Measurements from ENCODE around the gene IL4R.
"Not testable (repeated sequence)": the region's sequence is repeated elsewhere in the genome, so short reads cannot be mapped to it uniquely, and the experiment has no call there.

Gene IL4R

DNA sequence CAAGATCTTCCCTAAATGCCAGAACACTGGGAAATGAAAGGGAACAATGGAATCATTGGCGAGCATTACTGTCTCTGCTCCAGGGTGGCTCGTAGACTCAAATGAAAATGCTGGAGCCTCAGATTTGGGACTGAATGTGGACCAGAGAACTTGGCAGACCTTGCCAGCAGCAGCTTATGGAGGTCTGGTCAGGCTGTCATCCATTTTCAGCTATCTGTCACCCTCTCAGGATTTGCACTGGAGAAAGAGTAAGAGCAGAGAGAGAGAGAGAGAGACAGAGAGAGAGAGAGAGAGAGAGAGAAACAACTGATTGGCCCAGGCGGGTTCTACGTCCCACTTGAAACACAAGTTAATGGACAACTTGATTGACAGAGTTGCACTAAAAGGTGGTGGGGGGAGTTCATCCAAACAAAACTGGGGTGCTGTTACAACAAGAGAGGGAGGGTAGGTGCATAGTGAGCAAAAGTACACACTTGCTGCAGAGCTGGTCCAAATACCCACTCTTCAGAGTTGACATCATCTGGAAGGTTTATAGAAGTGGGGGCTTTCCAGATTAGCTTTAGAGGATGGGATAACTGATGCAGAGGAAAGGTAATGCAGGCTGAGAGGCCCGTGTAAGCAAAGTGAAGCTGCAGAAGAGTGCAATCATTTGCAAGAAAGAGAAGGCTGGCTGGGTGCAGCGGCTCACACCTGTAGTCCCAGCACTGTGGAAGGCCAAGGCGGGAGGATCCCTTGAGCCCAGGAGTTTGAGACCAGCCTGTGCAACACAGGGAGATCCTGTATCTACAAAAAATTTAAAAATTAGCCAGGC, 28.7 kb upstream of the IL4R start:
- Mint-ChIP-seq H3K27ac (peak overlapping the region; percentile 18), H3K36me3 (no peaks in the 10 kb centered on the region)

DNA sequence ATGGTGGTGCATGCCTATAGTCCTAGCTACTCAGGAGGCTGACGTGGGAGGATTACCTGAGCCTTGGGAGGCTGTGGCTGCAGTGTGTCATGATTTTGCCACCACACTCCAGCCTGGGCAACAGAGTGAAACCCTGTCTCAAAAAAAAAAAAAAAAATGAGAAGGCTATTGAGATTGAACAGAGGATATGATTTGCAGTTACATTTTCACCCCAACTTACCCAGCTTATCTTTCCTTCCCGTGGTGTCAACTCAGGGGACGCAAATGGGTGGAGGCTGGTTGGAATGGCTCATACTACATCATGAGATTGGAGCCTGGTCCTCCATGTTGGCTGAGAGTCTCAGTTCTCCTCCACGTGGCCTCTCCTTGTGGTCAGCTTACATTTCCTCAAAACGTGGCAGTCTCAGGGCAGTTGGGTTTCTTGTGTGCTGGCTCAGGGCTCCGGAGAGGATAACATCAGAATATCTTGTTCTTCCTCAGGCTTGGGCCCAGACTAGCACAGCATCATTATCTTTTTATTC, 28.0 kb upstream of the IL4R start:
- Mint-ChIP-seq H3K4me3 (no peak overlapping the region), H3K27ac (no peak overlapping the region), H3K27me3 (no peaks in the 10 kb centered on the region), H3K36me3 (no peaks in the 10 kb centered on the region), H3K9me3 (peaks cover 7% of the 10 kb centered on the region), H3K4me1 (peaks cover 84% of the 10 kb centered on the region)

More for the DNA sequence above, 28.7 kb upstream of the IL4R start:
- Mint-ChIP-seq H3K27me3 (no peaks in the 10 kb centered on the region), H3K4me3 (no peak overlapping the region), H3K4me1 (peaks cover 77% of the 10 kb centered on the region), H3K9me3 (peaks cover 7% of the 10 kb centered on the region)

DNA sequence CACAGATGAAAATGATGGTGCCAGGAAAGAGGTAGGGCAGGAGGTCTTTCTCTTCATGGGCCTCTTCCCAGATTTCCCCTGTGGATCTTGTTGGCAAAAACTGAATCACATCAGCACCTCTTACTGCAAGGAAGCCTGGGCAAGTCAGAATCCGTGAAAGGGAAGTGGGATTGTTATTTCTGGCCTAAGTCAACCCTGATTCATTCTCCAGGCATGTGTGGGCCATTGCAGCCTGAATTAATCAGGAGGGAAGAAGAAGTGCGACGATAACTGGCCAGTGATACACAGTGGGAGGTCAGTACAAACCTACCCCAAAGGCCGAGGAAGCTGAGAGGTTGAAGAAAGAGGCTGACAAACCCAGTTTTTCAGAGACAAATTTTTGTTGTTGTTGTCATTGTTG, 27.3 kb upstream of the IL4R start:
- Mint-ChIP-seq H3K4me1 (peaks cover 84% of the 10 kb centered on the region), H3K27ac (no peak overlapping the region), H3K9me3 (peaks cover 7% of the 10 kb centered on the region), H3K4me3 (no peak overlapping the region), H3K36me3 (no peaks in the 10 kb centered on the region), H3K27me3 (no peaks in the 10 kb centered on the region)

DNA sequence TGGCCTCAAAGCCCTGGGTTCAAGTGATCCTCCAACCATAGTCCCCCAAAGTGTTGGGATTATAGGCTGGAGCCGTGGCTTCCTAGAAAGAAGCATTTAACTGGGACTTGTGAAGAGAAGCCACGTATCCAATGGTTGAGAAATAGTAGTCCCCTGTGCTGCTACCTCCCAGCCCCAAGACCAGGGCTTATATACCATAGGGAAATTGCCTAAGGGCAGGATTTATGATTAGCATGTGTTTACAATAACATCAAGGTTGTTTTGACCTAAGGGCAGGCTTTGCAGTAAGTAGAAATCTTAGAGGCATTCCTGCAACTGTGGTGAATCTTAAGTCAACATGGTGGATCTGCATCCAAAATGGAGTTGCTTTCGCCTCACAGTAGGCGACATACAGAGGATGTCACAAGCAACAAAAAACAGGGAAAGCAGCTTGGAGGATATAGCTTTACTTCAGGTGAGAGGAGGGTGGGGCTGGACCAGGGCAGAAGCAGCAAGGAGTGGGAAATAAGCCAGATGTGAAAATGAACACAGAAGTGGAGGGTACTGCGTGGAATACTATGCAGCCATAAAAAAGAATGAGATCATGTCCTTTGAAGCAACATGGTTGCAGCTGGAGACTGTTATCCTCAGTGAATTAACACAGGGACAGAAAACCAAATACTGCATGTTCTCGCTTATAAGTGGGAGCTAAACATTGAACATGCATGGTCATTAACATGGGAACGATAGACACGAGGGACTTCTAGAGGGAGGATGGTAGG, 26.5 kb upstream of the IL4R start:
- Mint-ChIP-seq H3K27ac (peak overlapping the region; percentile 62), H3K27me3 (no peaks in the 10 kb centered on the region), H3K4me3 (no peak overlapping the region), H3K36me3 (no peaks in the 10 kb centered on the region), H3K4me1 (peaks cover 85% of the 10 kb centered on the region), H3K9me3 (peaks cover 7% of the 10 kb centered on the region)

DNA sequence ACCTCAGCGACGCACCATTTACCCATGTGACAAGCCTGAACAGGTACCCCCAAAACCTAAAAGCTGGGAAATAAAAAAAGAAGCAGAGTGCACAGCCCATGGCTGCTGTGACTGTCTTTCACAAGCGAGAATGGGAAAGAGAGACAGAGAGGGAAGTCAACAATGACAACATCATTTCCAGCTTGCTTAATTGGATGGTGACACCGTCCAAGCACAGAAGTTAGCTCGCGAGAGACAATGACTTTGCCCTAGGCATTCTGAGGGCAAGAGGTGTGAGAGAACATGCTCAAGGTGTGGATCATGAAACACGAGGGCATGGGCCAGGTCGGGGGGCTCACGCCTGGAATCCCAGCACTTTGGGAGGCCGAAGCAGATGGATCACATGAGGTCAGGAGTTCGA, 25.9 kb upstream of the IL4R start:
- Mint-ChIP-seq H3K27ac (no peak overlapping the region), H3K4me3 (no peak overlapping the region), H3K4me1 (peaks cover 80% of the 10 kb centered on the region), H3K27me3 (no peaks in the 10 kb centered on the region), H3K9me3 (peaks cover 7% of the 10 kb centered on the region), H3K36me3 (no peaks in the 10 kb centered on the region)

DNA sequence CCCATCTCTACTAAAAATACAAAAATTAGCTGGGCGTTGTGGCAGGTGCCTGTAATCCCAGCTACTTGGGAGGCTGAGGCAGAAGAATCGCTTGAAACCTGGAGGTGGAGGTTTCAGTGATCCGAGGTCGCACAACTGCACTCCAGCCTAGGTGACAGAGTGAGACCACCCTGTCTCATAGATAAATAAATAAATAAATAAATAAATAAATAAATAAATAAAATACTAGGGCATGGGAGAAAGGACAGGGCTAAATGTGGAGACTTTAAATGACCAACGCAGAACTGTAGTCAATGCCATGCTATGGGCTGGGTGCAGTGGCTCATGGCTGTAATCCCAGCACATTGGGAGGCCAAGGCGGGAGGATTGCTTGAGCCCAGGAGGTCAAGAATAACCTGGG, 25.5 kb upstream of the IL4R start:
- not testable (repeated sequence) for H3K27me3 Mint-ChIP-seq, H3K9me3 Mint-ChIP-seq, H3K4me3 Mint-ChIP-seq, H3K27ac Mint-ChIP-seq, H3K36me3 Mint-ChIP-seq
- H3K4me1 Mint-ChIP-seq: peaks cover 76% of the 10 kb centered on the region

DNA sequence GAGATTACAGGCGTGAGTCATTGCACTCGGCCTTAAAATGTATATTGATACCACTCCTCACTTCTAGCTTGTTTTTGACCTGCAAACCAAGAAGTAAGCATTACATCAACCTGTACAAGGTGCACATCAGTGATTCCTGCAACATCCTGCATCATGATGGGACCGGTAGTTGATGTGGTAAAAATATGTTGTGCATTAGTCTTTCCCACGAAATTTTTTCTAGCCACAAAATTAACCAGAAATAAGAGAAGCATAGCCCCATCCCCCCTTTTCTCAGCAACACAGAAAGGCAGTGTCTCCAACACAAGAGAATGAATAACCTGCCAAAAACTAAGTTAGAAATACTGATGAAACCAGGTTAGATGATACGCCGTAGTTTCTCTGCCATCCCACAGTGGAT, 24.1 kb upstream of the IL4R start:
- Mint-ChIP-seq H3K27ac (peak overlapping the region; percentile 24), H3K4me3 (peak overlapping the region; percentile 47), H3K4me1 (peaks cover 63% of the 10 kb centered on the region), H3K9me3 (peaks cover 7% of the 10 kb centered on the region), H3K36me3 (no peaks in the 10 kb centered on the region), H3K27me3 (no peaks in the 10 kb centered on the region)

DNA sequence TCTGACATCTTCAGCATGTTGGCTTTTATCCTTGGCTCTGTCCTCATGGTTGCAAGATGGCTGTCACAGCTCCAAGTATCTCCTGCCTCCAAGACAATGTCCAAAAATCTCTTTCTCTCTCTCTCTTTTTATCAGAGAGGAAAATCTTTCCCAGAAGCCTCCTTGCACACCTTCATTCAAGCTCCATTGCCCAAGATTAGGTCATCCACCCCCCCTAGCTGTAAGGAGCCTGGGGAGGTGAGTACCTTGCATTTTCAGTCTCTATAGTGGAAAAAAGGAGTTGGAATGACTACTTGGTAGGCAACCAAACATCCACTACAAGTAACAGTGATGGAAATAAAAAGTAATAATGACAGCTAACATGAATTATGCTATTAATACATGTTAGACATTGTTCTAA, 23.2 kb upstream of the IL4R start:
- Mint-ChIP-seq H3K4me3 (peak overlapping the region; percentile 8), H3K4me1 (peaks cover 54% of the 10 kb centered on the region), H3K27ac (peak overlapping the region; percentile 61), H3K36me3 (no peaks in the 10 kb centered on the region), H3K27me3 (no peaks in the 10 kb centered on the region), H3K9me3 (peaks cover 7% of the 10 kb centered on the region)

DNA sequence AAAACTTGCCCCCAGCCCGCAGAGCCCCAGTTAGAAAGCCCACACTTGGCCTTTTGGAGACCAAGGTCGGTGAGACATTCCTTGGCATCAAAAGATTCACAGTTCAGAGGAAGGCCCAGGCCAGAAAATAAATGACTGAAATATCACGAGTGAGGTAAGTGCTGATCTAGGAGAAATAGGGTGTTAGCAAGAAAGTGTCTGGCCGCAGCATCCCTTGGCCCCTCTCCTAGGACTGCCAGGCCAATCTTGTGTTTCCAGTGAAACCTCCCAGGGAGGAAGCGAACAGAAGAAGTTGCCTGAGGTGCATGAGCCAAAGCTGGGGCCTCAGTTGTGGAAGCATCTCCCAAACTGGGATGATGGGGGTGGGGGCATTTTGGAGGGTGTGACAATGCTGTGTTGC, 22.7 kb upstream of the IL4R start:
- H3K27me3 Mint-ChIP-seq: no peaks in the 10 kb centered on the region
- H3K36me3 Mint-ChIP-seq: no peaks in the 10 kb centered on the region
- peak overlapping the region; percentile 8 for H3K4me3 Mint-ChIP-seq
- H3K4me1 Mint-ChIP-seq: peaks cover 51% of the 10 kb centered on the region
- H3K9me3 Mint-ChIP-seq: peaks cover 7% of the 10 kb centered on the region
- peak overlapping the region; percentile 52 for H3K27ac Mint-ChIP-seq

DNA sequence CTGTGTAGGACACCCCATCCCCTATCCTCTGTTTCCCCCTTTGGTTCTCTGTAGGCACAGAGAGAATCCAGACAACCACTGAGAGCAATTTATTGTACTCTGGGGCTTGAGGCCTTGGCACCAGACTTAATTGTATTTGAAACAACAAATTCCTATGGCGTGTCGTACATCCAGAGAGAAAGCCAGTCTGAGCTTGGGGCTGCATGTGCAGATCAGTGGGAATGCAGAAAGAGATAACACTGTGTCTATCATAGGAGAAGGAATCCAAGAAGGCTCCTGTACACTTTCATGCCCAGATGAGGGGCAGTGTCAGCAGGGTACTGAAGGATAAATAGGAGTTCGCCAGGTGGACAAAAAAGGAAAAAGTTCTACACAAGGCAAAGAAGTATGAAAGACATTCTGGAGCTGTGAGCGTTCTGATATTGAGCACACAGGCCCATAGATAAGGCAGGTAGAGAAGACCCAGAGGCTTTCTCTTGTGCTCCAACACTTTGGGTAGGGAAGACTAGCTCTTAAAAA, 22.0 kb upstream of the IL4R start:
- H3K4me1 Mint-ChIP-seq: peaks cover 49% of the 10 kb centered on the region
- peak overlapping the region; percentile 43 for H3K27ac Mint-ChIP-seq

DNA sequence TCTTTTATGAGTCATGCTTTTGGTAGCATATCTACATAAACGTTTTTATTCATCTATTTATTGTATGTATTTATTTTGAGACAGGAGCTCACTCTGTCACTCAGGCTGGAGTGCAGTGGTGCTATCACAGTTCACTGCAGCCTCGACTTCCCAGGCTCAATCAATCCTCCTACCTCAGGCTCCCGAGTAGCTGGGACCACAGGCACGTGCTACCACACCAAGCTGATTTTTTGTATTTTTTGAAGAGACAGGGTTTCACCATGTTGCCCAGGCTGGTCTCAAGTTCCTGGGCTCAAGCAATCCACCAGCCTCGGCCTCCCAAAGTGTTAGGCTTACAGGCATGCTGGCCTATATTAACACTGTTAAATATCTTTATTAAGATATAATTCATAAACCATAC, 20.4 kb upstream of the IL4R start:
- no peak overlapping the region for H3K4me3 Mint-ChIP-seq
- H3K4me1 Mint-ChIP-seq: peaks cover 45% of the 10 kb centered on the region
- H3K27ac Mint-ChIP-seq: no peak overlapping the region
- H3K9me3 Mint-ChIP-seq: no peaks in the 10 kb centered on the region
- no peaks in the 10 kb centered on the region for H3K27me3 Mint-ChIP-seq
- H3K36me3 Mint-ChIP-seq: no peaks in the 10 kb centered on the region

More for the DNA sequence above, 22.0 kb upstream of the IL4R start:
- Mint-ChIP-seq H3K4me3 (no peak overlapping the region), H3K9me3 (peaks cover 7% of the 10 kb centered on the region), H3K36me3 (no peaks in the 10 kb centered on the region), H3K27me3 (no peaks in the 10 kb centered on the region)

DNA sequence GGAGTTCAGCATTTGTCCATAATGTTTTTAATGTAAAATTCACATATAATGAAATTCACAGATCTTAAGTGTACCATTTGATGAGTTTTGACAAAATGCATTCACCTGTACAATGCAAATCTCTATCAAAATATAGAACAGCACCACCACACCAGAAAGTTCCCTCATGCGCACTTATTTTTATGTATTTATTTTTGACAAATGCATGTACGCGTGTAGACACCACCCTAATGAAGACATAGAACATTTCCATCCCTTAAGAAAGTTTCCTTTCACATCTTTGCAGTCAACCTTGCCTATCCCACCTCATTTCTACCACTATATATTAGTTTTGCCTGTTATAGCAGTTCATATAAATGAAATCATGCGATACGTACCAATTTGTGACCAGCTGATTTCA, 15.6 kb upstream of the IL4R start:
- no peak overlapping the region for H3K4me3 Mint-ChIP-seq
- H3K9me3 Mint-ChIP-seq: no peaks in the 10 kb centered on the region
- H3K27me3 Mint-ChIP-seq: no peaks in the 10 kb centered on the region
- no peaks in the 10 kb centered on the region for H3K36me3 Mint-ChIP-seq
- no peak overlapping the region for H3K27ac Mint-ChIP-seq
- peaks cover 19% of the 10 kb centered on the region for H3K4me1 Mint-ChIP-seq

DNA sequence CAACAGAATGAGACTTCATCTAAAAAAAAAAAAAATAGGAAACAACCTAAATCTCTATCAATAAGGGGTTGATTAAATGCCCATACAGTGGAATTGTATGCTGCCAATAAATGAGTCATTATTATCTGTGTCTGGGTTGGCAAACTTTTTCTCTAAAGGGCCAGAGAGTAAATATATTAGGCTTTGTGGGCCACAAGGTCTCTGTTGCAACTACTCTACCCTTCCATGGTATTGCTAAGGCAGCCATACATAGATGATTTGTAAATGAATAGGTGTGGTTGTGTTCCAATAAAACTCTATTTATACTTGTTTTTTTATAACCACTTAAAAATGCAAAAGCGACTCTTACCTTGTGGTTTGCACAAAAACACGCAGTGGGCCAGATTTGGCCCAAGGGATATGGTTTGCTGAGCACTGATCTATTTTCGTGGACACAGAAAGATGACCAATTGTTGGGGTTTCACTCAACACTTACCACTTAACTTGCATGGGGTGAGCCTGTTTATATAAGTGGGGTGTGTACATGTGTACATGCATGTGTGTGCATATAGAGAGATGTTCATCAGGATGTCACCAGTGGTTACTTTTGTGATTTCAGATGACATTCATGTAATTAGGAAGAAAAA, 12.4 kb upstream of the IL4R start:
- peaks cover 20% of the 10 kb centered on the region for H3K4me1 Mint-ChIP-seq

DNA sequence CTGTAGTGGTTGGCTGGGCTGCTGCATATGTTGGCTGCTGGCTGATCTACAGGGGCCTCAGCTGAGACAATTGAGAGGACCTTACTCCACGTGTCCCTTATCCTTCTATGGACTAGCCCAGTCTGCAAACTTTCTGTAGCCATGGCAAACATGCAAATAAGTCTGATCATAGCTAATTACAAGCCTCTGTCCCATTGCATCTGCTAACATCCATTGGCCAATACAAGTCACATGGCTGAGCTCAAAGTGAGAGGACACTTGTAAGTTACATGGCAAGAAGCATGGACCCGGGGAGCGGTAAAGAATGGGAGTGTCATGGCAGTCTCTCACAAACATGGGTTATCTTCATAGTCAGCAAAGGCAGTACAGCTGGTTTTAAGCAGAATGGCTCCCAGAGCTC, 11.6 kb upstream of the IL4R start:
- H3K4me3 Mint-ChIP-seq: no peak overlapping the region
- H3K36me3 Mint-ChIP-seq: no peaks in the 10 kb centered on the region
- no peak overlapping the region for H3K27ac Mint-ChIP-seq
- H3K4me1 Mint-ChIP-seq: peaks cover 19% of the 10 kb centered on the region
- no peaks in the 10 kb centered on the region for H3K9me3 Mint-ChIP-seq
- no peaks in the 10 kb centered on the region for H3K27me3 Mint-ChIP-seq

More for the DNA sequence above, 12.4 kb upstream of the IL4R start:
- H3K27me3 Mint-ChIP-seq: no peaks in the 10 kb centered on the region
- no peaks in the 10 kb centered on the region for H3K9me3 Mint-ChIP-seq
- H3K4me3 Mint-ChIP-seq: no peak overlapping the region
- H3K36me3 Mint-ChIP-seq: no peaks in the 10 kb centered on the region
- no peak overlapping the region for H3K27ac Mint-ChIP-seq

DNA sequence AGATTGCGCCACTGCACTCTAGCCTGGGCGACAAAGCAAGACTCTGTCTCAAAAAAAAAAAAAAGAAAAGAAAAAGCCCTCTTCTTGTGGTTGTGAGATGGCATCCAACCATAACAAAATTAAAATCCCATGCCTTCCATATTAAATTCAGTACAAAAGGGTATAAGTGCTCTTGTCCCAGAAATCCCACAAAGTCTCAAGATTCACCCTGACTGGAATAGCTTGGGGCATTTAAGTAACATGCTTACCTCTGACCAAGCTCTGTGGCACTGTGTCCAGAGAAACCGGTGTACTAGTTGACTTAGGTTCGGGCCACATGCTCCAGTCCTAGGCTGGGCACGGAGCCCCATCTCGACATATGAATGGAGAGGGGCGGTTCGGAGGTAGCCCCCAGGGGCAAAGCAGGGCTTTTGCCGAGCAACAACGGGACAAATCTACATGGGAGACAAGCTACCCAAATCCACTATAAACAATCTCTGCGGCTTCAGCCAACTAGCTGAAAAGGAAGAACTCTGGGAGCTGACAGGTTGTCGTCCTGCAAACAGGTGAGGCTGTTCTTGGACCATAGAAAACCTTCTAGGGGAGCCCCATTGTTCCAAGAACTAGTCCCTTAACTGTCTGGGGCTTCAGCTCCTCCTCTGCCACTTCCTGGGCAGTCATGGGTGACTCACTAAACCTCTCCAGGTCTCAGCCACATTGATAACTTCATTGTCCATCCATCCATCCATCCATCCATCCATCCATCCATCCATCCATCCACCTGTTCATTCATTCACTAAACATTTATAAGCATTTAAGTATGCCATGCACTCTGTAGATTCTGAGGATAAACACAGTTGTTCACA, 10.3 kb upstream of the IL4R start:
- Mint-ChIP-seq H3K27me3 (no peaks in the 10 kb centered on the region), H3K9me3 (no peaks in the 10 kb centered on the region), H3K4me3 (no peak overlapping the region), H3K27ac (peak overlapping the region; percentile 37), H3K4me1 (peaks cover 13% of the 10 kb centered on the region), H3K36me3 (no peaks in the 10 kb centered on the region)
